Activated CD4-positive, alpha-beta T cell treated with anti-CD3 and anti-CD28 coated beads for 1 hour (primary cell): ENCODE measurements around the gene HIVEP2.

Experiments
- DNase-seq: peaks from one replicate; pipeline ENCODE4 v3.0.0-alpha.2; 2020

Gene HIVEP2

DNA sequence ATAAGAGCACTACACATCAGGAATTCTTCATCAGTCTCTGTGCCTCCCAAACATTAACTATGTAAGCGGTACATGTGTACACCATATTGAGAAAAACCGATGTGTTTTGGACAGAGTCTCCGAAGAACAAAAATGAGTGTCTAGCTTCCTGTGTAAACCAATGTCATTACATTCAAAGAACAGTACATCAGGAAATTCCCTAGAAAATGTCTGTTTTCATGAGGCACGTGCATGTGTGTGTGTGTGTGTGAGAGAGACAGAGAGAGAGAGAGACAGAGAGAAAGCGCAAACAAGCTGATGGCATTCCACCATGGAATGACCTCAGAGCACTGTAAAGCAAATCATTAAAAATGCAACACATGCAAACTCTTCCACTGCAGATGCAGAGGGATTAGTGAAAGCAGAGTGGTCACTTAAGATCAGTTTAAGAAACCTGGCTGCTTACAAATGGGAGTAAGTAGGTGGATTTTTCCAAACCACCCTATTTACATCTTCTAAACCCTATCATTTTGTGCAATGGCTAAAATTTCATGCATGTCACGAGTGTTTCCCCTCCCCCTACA lies 133.9 kb downstream of the HIVEP2 start:
- no peak for DNase-seq

DNA sequence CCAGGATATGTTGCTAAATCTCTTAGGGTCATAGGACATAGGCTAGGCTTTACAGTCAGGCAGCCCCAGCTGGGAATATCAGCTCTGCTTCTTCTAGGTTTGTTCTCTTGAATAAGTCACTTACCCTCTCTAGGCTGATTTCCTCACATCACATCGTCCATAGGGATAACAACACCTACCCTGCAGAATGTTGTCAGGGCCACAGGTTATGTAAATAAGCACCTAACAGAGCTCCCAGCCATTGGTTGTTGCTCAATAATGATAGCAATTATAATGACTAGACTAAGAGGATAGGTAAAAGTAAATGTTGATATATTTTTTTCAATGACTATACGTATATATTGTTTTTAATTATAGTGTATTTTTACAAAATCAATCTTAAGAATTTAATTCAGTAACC lies 135.0 kb downstream of the HIVEP2 start:
- DNase-seq = no peak

- no peak for DNase-seq
Observed at GRCh38 chr6:142808405-142809061, 136.4 kb downstream of the HIVEP2 start.

GRCh38 chr6:142805042-142805441 lies 139.9 kb downstream of the HIVEP2 start:
- no peak for DNase-seq

DNA sequence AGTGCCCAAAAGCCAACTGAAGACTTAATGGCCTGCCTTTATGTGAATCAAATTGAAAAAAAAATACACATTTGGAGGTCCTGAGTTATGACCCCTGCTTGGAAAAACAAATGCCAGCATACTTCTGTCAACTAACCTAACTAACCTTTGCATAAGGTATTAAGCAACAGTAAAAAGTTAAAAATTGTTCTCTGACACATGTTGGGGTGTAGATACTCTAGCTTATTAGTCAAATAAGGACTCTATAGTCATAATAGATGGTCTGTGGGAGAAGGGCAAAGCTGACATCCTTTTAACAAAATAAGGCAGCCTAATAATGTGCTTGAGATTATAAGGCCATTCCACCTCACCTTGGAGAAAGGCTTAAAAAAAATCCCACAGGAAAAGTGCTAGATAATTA lies 140.5 kb downstream of the HIVEP2 start:
- no peak for DNase-seq

- DNase-seq = no peak
Observed at GRCh38 chr6:142803495-142804058, 141.4 kb downstream of the HIVEP2 start.

DNA sequence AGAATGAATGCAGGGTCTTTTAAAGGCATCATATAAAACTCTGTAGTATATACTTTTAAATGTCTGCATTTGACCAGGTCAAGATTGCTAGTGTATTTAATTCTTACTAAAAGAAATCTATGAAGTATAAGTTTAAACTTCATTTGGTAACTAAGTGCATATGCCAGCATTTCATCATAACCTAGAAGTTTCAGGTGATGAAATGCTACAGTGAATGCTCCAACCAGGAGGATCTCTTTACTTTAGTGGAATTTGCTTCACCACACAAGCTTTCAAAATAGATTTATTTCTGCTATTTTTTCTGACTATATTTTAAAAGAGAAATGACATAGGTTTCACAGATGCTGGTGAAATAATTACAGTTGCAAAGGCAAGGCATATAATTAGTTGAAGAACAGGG lies 141.9 kb downstream of the HIVEP2 start:
- DNase-seq = no peak

GRCh38 chr6:142802124-142802523 lies 142.9 kb downstream of the HIVEP2 start:
- no peak for DNase-seq

- no peak for DNase-seq
Observed at GRCh38 chr6:142800240-142800639, 144.7 kb downstream of the HIVEP2 start.

DNA sequence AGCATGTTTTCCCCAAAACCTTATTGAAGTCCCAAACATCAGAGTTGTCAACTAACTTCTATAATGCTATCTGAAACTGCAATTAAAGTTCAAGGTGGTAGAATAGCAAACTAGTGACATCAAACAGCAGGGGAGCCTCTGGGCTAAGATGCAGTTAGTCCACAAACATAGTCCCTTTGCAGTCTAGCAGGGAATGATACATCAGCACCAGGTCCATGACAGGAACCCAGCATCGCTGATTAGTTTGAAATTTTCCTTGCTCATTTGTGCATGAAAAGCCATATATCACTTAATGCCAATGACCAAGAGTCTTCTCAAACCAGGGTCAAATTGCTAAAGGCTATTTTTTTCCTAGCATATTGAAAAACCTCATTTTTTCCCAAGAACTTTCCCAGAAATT lies 145.3 kb downstream of the HIVEP2 start:
- DNase-seq = no peak

DNA sequence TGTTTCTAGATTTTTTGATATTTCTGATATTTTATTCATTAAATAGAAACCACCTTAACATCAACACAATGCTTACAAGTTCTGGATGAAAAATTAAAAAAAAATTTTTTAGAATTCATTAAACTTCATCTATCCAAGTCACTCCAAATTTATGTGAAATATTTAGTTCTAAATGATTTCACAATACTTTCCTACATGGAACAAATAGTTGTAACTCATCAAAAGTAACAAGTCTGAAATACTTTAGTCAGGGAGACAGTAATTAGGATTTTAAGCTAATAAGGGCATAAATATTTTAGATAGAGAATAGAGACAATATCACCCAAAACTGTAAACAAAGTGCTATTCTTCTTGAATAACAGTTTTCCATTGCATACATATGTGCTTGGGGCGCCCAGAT lies 147.8 kb downstream of the HIVEP2 start:
- DNase-seq = no peak

- no peak for DNase-seq
Observed at GRCh38 chr6:142796571-142796970, 148.4 kb downstream of the HIVEP2 start.

DNA sequence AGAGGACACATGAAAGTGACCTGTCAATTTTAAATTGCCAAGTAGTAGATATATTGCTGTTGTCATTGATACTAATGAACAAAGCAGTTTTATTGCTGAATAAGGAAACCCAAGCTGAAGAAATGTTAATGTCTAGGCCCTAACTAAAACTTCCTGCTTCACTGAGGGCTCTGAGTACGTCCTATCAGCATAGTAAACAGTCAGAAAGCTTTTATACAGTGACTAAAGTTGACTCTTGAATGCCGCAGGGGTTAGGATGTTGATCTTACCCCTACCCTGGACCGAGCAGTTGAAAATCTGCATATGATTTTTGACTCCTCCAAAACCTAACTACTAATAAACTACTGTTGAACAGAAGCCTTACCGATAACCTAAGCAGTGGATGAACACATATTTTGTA lies 149.0 kb downstream of the HIVEP2 start:
- no peak for DNase-seq

- no peak for DNase-seq
Observed at GRCh38 chr6:142794424-142794823, 150.6 kb downstream of the HIVEP2 start.

DNA sequence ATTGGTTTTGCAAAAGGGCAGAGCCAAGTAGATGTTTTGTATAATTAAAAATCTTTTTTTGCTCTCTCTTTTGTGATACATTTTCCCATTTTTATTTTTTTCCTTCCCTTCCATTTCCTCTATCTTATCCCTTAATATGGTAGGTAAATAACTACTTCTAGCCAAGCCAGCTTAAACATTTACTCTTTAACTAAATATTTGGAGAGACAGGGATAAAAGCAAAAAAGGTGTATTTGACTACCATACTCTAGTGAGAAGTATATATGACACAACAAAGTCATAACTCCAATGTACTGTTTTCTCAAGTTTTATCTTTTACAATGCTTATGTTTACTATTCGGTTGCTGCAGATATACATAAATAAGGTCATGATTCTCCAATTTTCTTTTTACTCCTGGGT lies 154.7 kb downstream of the HIVEP2 start:
- DNase-seq = no peak

DNA sequence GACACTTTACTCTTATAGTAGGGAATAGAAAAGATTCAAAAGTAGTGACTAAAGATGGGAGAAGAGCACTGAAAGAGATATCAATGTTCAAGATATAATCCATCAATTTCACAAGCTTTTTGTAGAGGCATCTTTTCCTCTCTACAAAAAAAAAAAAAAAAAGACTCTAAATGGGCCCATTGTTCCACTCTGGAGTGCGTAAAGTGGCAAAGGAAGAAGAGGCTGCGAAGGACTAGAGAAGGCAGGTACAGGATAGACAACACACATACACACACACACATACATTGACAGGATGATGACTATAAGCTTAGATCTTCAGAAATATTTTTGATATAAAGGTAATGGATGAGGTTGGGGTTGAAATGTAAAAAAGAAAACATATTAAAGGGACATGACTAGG lies 157.6 kb downstream of the HIVEP2 start:
- no peak for DNase-seq

GRCh38 chr6:142786476-142786875 lies 158.5 kb downstream of the HIVEP2 start:
- no peak for DNase-seq

DNA sequence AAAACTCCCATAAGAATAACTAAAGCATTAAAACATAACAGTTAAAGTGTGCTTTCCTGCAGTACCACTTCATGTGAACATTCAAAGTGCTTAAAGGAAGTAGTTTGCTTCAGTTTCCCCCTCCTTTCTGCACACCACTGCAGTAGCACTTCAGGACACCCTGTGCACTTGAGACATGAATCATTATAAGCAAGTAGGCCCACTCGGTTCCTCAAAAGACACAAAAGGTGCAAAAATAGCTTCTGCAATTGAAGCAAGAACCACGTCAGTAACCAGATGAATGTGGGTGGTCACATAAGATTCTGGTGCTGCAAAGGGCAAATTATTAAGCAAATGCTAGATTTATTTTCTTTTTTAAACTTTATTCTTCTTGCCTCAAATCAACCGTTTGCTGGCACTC lies 160.6 kb downstream of the HIVEP2 start:
- DNase-seq = no peak

DNA sequence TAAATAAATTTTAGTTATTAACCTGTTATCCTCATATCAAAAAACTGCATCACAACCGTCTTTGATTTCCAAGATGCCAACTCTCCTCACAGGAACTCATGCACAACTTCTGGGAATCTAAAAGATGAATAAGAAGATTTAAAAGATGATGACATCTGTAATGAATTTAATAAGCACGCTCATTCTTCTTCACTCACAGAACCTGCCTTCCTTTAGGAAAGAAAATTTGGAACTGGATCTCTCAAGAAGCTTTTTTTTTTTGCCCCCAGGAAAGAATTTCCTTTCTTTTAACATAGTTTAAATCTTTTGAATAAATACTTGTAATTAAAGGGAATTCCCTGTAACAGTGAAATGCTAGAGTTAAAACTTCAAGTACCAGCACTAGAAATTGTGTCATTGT lies 161.5 kb downstream of the HIVEP2 start:
- DNase-seq = no peak

GRCh38 chr6:142781129-142781528 lies 163.8 kb downstream of the HIVEP2 start:
- no peak for DNase-seq

GRCh38 chr6:142773859-142774648 lies 170.9 kb downstream of the HIVEP2 start:
- DNase-seq = no peak

DNA sequence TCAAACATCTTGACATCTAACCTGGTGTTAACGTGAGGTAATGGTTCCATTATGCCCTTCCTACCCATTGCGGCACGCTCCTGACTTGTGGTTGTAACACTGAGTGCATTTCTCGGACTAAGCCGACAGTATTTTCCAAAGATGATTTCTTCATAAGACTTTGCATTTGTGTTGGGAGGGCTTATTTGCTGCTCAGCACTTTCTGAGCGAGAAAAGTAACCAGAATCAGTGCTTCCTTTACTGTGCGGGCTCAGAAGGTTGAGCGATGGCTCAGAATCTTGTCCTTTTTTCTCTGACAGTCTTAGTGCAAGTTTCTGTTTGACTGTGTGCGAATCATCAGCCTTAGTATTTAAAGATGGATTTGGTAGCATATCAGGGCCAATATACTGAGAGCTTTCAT lies 171.7 kb downstream of the HIVEP2 start:
- no peak for DNase-seq

GRCh38 chr6:142771162-142771561 lies 173.8 kb downstream of the HIVEP2 start:
- DNase-seq = no peak

- no peak for DNase-seq
Observed at GRCh38 chr6:142765306-142765705, 179.7 kb downstream of the HIVEP2 start.
